Calu3 (cell line): Measurements from ENCODE around the gene SETD4. TPM values are rescaled to one million over a fixed set of nuclear protein-coding genes. Genes with fewer than 3 reads are reported as not detected.

Experiments
- BruUV-seq: library from RNA; stranded (reverse); fragments of 400-500 nt; replicated peaks from 2 replicates; lab custom pipeline; 2021; lab: Mats Ljungman, UMichigan
- CTCF ChIA-PET: fragments of 300-600 bp; sonication (Branson Sonifier 250); formaldehyde crosslinking; loops from one replicate; lab custom pipeline; 2022; ENCODE audit warnings: antibody characterized with exemption; lab: Charles Lee
- DNase-seq: peaks from one replicate; pipeline ENCODE4 v3.0.0; 2022
- H3K27ac Mint-ChIP-seq: one replicate; pipeline ENCODE4 v1.8.0; 2022; ENCODE audit warnings: mixed read lengths; ENCODE audit not compliant: unreplicated experiment
- H3K27me3 Mint-ChIP-seq: one replicate; pipeline ENCODE4 v1.8.0; 2022; ENCODE audit warnings: mixed read lengths; ENCODE audit not compliant: unreplicated experiment
- H3K36me3 Mint-ChIP-seq: one replicate; pipeline ENCODE4 v1.8.0; 2022; ENCODE audit warnings: mild to moderate bottlenecking, moderate library complexity, mixed read lengths; ENCODE audit not compliant: insufficient read depth, unreplicated experiment
- H3K4me1 Mint-ChIP-seq: one replicate; pipeline ENCODE4 v1.8.0; 2022; ENCODE audit warnings: mild to moderate bottlenecking, low read depth, mixed read lengths; ENCODE audit not compliant: unreplicated experiment
- H3K4me3 Mint-ChIP-seq: one replicate; pipeline ENCODE4 v1.8.0; 2022; ENCODE audit warnings: mild to moderate bottlenecking, low read depth, moderate library complexity, mixed read lengths; ENCODE audit not compliant: unreplicated experiment
- H3K9me3 Mint-ChIP-seq: one replicate; pipeline ENCODE4 v1.8.0; 2022; ENCODE audit warnings: low read depth, mixed read lengths; ENCODE audit not compliant: unreplicated experiment
- intact Hi-C: fragments of 100-400 bp; cut with micrococcal nuclease; formaldehyde crosslinking; loops from one replicate; pipeline ENCODE4 v1.10.0; 2022; ENCODE audit not compliant: unreplicated experiment
- total RNA-seq: library from RNA; stranded (reverse); gene quantifications from 2 replicates; pipeline ENCODE4 v1.2.3, GENCODE V29; 2022
- TF ChIP-seq, protein P1 (sequence below): fragments of 200-600 bp; IDR thresholded peaks from one replicate; pipeline ENCODE4 v1.8.0; 2022; ENCODE audit warnings: antibody characterized with exemption; ENCODE audit not compliant: unreplicated experiment

Gene SETD4
- total RNA-seq, 1 experiment from 2014 or later: 24.7 TPM

GRCh38 chr21:36015045-36015444 lies 45.3 kb downstream of the SETD4 start:
- Mint-ChIP-seq H3K27me3 (no peaks in the 10 kb centered on the region), H3K4me1 (no peaks in the 10 kb centered on the region), H3K36me3 (no peaks in the 10 kb centered on the region), H3K9me3 (no peaks in the 10 kb centered on the region), H3K4me3 (no peak overlapping the region), H3K27ac (no peak overlapping the region)
- TF ChIP-seq, protein P1, sequence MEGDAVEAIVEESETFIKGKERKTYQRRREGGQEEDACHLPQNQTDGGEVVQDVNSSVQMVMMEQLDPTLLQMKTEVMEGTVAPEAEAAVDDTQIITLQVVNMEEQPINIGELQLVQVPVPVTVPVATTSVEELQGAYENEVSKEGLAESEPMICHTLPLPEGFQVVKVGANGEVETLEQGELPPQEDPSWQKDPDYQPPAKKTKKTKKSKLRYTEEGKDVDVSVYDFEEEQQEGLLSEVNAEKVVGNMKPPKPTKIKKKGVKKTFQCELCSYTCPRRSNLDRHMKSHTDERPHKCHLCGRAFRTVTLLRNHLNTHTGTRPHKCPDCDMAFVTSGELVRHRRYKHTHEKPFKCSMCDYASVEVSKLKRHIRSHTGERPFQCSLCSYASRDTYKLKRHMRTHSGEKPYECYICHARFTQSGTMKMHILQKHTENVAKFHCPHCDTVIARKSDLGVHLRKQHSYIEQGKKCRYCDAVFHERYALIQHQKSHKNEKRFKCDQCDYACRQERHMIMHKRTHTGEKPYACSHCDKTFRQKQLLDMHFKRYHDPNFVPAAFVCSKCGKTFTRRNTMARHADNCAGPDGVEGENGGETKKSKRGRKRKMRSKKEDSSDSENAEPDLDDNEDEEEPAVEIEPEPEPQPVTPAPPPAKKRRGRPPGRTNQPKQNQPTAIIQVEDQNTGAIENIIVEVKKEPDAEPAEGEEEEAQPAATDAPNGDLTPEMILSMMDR: no peak
- CTCF ChIA-PET: interaction anchor here (0.7 kb wide), 1 partner anchor 350 kb away, joined by 3 read pairs; no protein-coding TSS in a partner anchor
- no TSS peak for BruUV-seq
- intact Hi-C loops: no loop called here
- no peak for DNase-seq

- CTCF ChIA-PET: no interaction called here
- peak; percentile 27 for DNase-seq
- H3K27ac Mint-ChIP-seq: peak overlapping the region; percentile 25
- BruUV-seq: no TSS peak
- TF ChIP-seq, protein P1: no peak
- intact Hi-C loops: no loop called here
- no peak overlapping the region for H3K4me3 Mint-ChIP-seq
- no peaks in the 10 kb centered on the region for H3K36me3 Mint-ChIP-seq
- no peaks in the 10 kb centered on the region for H3K4me1 Mint-ChIP-seq
- no peaks in the 10 kb centered on the region for H3K9me3 Mint-ChIP-seq
- H3K27me3 Mint-ChIP-seq: no peaks in the 10 kb centered on the region
Observed at GRCh38 chr21:36010801-36011200, 49.5 kb downstream of the SETD4 start.

DNA sequence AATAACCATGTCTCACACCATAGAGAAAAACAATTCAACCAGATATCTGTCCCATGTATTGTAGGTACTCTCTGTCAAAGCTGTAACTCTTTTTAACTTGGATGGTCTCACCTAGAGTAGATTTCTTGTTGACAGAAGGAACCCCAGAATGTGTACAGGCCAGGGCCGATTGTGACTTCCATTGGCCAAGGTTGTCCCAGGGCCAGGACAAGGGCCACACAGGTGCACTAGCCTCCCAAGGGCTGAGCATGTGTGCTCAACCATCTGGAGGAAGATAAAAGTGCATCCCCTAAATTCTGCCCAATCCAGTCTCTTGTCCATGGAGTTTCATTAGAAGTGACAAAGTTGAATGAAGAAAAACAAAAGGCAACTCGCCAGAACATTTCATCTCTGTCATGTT lies 51.8 kb downstream of the SETD4 start:
- H3K4me1 Mint-ChIP-seq: no peaks in the 10 kb centered on the region
- DNase-seq: no peak
- CTCF ChIA-PET: no interaction called here
- peaks cover under 1% of the 10 kb centered on the region for H3K9me3 Mint-ChIP-seq
- no peak overlapping the region for H3K27ac Mint-ChIP-seq
- no peaks in the 10 kb centered on the region for H3K27me3 Mint-ChIP-seq
- TF ChIP-seq, protein P1: no peak
- BruUV-seq: no TSS peak
- H3K36me3 Mint-ChIP-seq: no peaks in the 10 kb centered on the region
- H3K4me3 Mint-ChIP-seq: no peak overlapping the region
- intact Hi-C loops: no loop called here

- TF ChIP-seq, protein P1: no peak
- CTCF ChIA-PET: no interaction called here
Observed at GRCh38 chr21:36005879-36006400, 54.4 kb downstream of the SETD4 start.

More at GRCh38 chr21:36005879-36006400, 54.4 kb downstream of the SETD4 start:
- Mint-ChIP-seq H3K4me1 (no peaks in the 10 kb centered on the region), H3K9me3 (peaks cover 6% of the 10 kb centered on the region), H3K27ac (no peak overlapping the region), H3K27me3 (no peaks in the 10 kb centered on the region), H3K4me3 (no peak overlapping the region), H3K36me3 (no peaks in the 10 kb centered on the region)
- no peak for DNase-seq
- intact Hi-C loops: no loop called here
- no TSS peak for BruUV-seq
